ENCODE data around the gene PITPNM3. TPM values are rescaled to one million over a fixed set of nuclear protein-coding genes. Genes with fewer than 3 reads are reported as not detected.

PITPNM3 gene
- total RNA-seq, 1 experiment from 2014 or later, result 0.44 TPM

DNA sequence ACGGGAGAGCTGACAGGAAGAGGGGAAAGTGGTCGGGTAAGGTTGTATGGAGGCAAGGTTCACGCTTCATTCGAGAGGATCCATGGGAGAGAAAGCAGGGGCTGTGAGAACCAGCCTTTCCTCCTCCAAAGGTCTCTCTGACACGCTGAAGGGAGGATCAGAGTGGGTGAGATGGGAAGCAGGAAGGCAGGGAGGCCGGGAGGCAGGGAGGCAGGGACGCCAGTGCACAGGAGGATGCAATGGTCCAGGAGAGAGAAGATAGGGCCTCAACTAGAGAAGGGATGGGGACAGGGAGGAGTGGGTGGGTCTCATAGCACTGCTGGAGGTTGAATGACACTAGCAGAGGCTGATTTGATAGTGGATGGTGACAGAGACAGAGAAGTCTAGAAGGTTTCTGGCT is 58.0 kb downstream of the PITPNM3 start:
- in situ Hi-C loops (cut with HindIII; ENCODE audit: low pct_unique_long_range_greater_than_20kb, low sequenced_read_pairs) (no loop called here), intact Hi-C loops (cut with micrococcal nuclease; ENCODE audit: unreplicated experiment) (no loop called here)
- Histone ChIP-seq H3K4me1 (ENCODE audit: control insufficient read depth, insufficient read depth, low read length) (no peaks in the 10 kb centered on the region), H3K27ac (ENCODE audit: low read length) (no peak overlapping the region), H3K36me3 (ENCODE audit: control insufficient read depth, insufficient read depth, low read length) (no peaks in the 10 kb centered on the region), H3K4me3 (ENCODE audit: low read depth in 2 of 2, low read length in 2 of 2) (no peak overlapping the region), H3K9me3 (ENCODE audit: control insufficient read depth, insufficient read depth, low read depth, low read length) (no peaks in the 10 kb centered on the region), H3K27me3 (ENCODE audit: control insufficient read depth, insufficient read depth, low read length) (no peaks in the 10 kb centered on the region)
- ChIA-PET CTCF (no interaction called here), POLR2A (no interaction called here)
- no peak for DNase-seq (ENCODE audit: low read depth, low spot score)
- ATAC-seq, result no peak
- no TSS peak for BruUV-seq (replicated peaks)
- TF ChIP-seq TCF7L2 (IDR thresholded peaks at IDR 0.05; ENCODE audit: low read depth, low read length) (no peak), SIN3A (IDR thresholded peaks at IDR 0.05; ENCODE audit: borderline replicate concordance, insufficient read depth, low read depth, low read length) (no peak), CTCF (IDR thresholded peaks at IDR 0.05) (no peak), REST (IDR thresholded peaks at IDR 0.05; ENCODE audit: insufficient read depth in 1 of 2, low read depth in 2 of 2, low read length in 1 of 2) (no peak), POLR2AphosphoS5 (IDR thresholded peaks at IDR 0.05; ENCODE audit: low read depth, low read length) (no peak)

GRCh38 chr17:6497496-6498221 is 58.7 kb downstream of the PITPNM3 start:
- Histone ChIP-seq H3K27me3 (ENCODE audit: control insufficient read depth, insufficient read depth, low read length) (no peaks in the 10 kb centered on the region), H3K27ac (ENCODE audit: low read length) (no peak overlapping the region), H3K4me1 (ENCODE audit: control insufficient read depth, insufficient read depth, low read length) (no peaks in the 10 kb centered on the region), H3K9me3 (ENCODE audit: control insufficient read depth, insufficient read depth, low read depth, low read length) (no peaks in the 10 kb centered on the region), H3K4me3 (ENCODE audit: low read depth in 2 of 2, low read length in 2 of 2) (no peak overlapping the region), H3K36me3 (ENCODE audit: control insufficient read depth, insufficient read depth, low read length) (no peaks in the 10 kb centered on the region)
- TF ChIP-seq CTCF (IDR thresholded peaks at IDR 0.05) (no peak), POLR2AphosphoS5 (IDR thresholded peaks at IDR 0.05; ENCODE audit: low read depth, low read length) (no peak), SIN3A (IDR thresholded peaks at IDR 0.05; ENCODE audit: borderline replicate concordance, insufficient read depth, low read depth, low read length) (no peak), TCF7L2 (IDR thresholded peaks at IDR 0.05; ENCODE audit: low read depth, low read length) (no peak), REST (IDR thresholded peaks at IDR 0.05; ENCODE audit: insufficient read depth in 1 of 2, low read depth in 2 of 2, low read length in 1 of 2) (no peak)
- POLR2A ChIA-PET, result no interaction called here
- CTCF ChIA-PET, result no interaction called here
- DNase-seq (ENCODE audit: low read depth, low spot score) (no peak), ATAC-seq (no peak)
- intact Hi-C loops (cut with micrococcal nuclease; ENCODE audit: unreplicated experiment) (no loop called here), in situ Hi-C loops (cut with HindIII; ENCODE audit: low pct_unique_long_range_greater_than_20kb, low sequenced_read_pairs) (no loop called here)
- BruUV-seq (replicated peaks), result no TSS peak
